Upper lobe of left lung (tissue), 6 donors: ENCODE measurements around the gene BCAT1. TPM values are rescaled to one million over a fixed set of nuclear protein-coding genes. Genes with fewer than 3 reads are reported as not detected.
A peak's percentile ranks its signal among the peaks of the same experiment; 100 is the strongest.

Source experiments
- ATAC-seq, 2 donors: fragments of 200-7000 bp; cut with Tn5 transposase; one replicate each; pipeline ENCODE4 v1.9.1; 2022; ENCODE audit warnings: mild to moderate bottlenecking in 2 of 2, moderate library complexity in 2 of 2; ENCODE audit not compliant: low FRiP score in 2 of 2
- DNase-seq, 2 donors: peaks; one replicate each; pipeline ENCODE4 v3.0.0-alpha.2; 2019 to 2020
- H3K27ac ChIP-seq, 4 donors: fragments of 200-600 bp; sonication (generic); one replicate each; pipeline ENCODE4 v1.5.1; 2016 to 2019
- H3K27me3 ChIP-seq, 4 donors: fragments of 200-600 bp; sonication (generic); one replicate each; pipeline ENCODE4 v1.5.1; 2017 to 2019
- H3K36me3 ChIP-seq, 4 donors: fragments of 200-600 bp; sonication (generic); one replicate each; pipeline ENCODE4 v1.5.1; 2016 to 2019
- H3K4me1 ChIP-seq, 4 donors: fragments of 200-600 bp; sonication (generic); one replicate each; pipeline ENCODE4 v1.5.1; 2018 to 2019
- H3K4me3 ChIP-seq, 4 donors: fragments of 200-600 bp; sonication (generic); one replicate each; pipeline ENCODE4 v1.5.1; 2017 to 2019; ENCODE audit warnings: mild to moderate bottlenecking in 2 of 4, moderate library complexity in 1 of 4
- H3K9me3 ChIP-seq, 4 donors: fragments of 200-600 bp; sonication (generic); one replicate each; pipeline ENCODE4 v1.5.1; 2018 to 2019
- CTCF ChIP-seq, 6 experiments: fragments of 450-650 bp in 4 of 6; fragments of 200-600 bp in 2 of 6; sonication (generic) in 2 of 6; IDR thresholded peaks; one replicate each; pipeline ENCODE4 v1.5.1; 2016 to 2019; ENCODE audit warnings: antibody characterized with exemption in 6 of 6
- EP300 ChIP-seq, 4 donors: sonication (generic); formaldehyde crosslinking; IDR thresholded peaks; one replicate each; pipeline ENCODE4 v1.5.1; 2017; ENCODE audit warnings: antibody characterized with exemption in 4 of 4, control low read depth in 2 of 4
- POLR2A ChIP-seq, 4 donors: fragments of 450-650 bp; IDR thresholded peaks; one replicate each; pipeline ENCODE4 v1.5.1; 2016 to 2017; ENCODE audit warnings: antibody characterized with exemption in 4 of 4, mild to moderate bottlenecking in 2 of 4
- POLR2AphosphoS5 ChIP-seq, 2 donors: sonication (generic); formaldehyde crosslinking; IDR thresholded peaks; one replicate each; pipeline ENCODE4 v1.5.1; 2017; ENCODE audit warnings: antibody characterized with exemption in 2 of 2
- WGBS, 2 donors: methylation state at CpG; one replicate each; pipeline ENCODE4 v1.1.5; 2017 to 2018; 5-methylcytosine and 5-hydroxymethylcytosine counted together
- total RNA-seq, 6 donors: library from RNA; depleted of rRNA in 4 of 6; stranded (reverse); fragments of >200 nt in 4 of 6; gene quantifications; one replicate each; pipeline versions ENCODE4 v1.1.0 to v1.2.1, GENCODE V29; 2016 to 2021
- donor health status: DM: no; HTN: no; CAD: no; lungs with moderate emphysema.
- donor health status: DM: no; HTN: yes; CAD: no; lungs with severe emphysema.

Gene BCAT1
- total RNA-seq, 6 donors from 2014 or later: 52.7 to 145 (median 72.7) TPM

- Histone ChIP-seq H3K4me3 (no peak overlapping the region), H3K27me3 (no peaks in the 10 kb centered on the region), H3K9me3 (no peaks in the 10 kb centered on the region), H3K4me1 (peaks cover 28 to 42% (median 36%) of the 10 kb centered on the region in 4 donors), H3K36me3 (no peaks in the 10 kb centered on the region), H3K27ac (peak overlapping the region in 2 of 4 donors; percentile 29 to 54)
- no peak for DNase-seq
- WGBS, 2 donors: 87 to 95% methylated on average over 3 of the region's 3 CpGs
- ATAC-seq: no peak
- TF ChIP-seq POLR2AphosphoS5 (IDR thresholded peaks at IDR 0.05) (no peak), EP300 (IDR thresholded peaks at IDR 0.05) (no peak), POLR2A (IDR thresholded peaks at IDR 0.05) (no peak), CTCF (IDR thresholded peaks at IDR 0.05) (no peak)
Observed at GRCh38 chr12:24898606-24899005, 50.3 kb downstream of the BCAT1 start.

GRCh38 chr12:24898185-24898584 lies 50.7 kb downstream of the BCAT1 start:
- Histone ChIP-seq H3K27me3 (no peaks in the 10 kb centered on the region), H3K4me1 (peaks cover 24 to 38% (median 31%) of the 10 kb centered on the region in 4 donors), H3K9me3 (no peaks in the 10 kb centered on the region), H3K4me3 (no peak overlapping the region), H3K27ac (peak overlapping the region in 1 of 4 donors; percentile 29), H3K36me3 (no peaks in the 10 kb centered on the region)
- WGBS, 2 donors: 29 to 31% methylated on average over 1 of the region's 1 CpG
- TF ChIP-seq EP300 (IDR thresholded peaks at IDR 0.05) (no peak), POLR2A (IDR thresholded peaks at IDR 0.05) (no peak), POLR2AphosphoS5 (IDR thresholded peaks at IDR 0.05) (no peak), CTCF (IDR thresholded peaks at IDR 0.05) (no peak)
- no peak for DNase-seq
- no peak for ATAC-seq

GRCh38 chr12:24896171-24896570 lies 52.7 kb downstream of the BCAT1 start:
- Histone ChIP-seq H3K36me3 (no peaks in the 10 kb centered on the region), H3K9me3 (no peaks in the 10 kb centered on the region), H3K27ac (no peak overlapping the region), H3K27me3 (no peaks in the 10 kb centered on the region), H3K4me1 (peaks cover 12 to 21% (median 16%) of the 10 kb centered on the region in 4 donors), H3K4me3 (no peak overlapping the region)
- TF ChIP-seq EP300 (IDR thresholded peaks at IDR 0.05) (no peak), CTCF (IDR thresholded peaks at IDR 0.05) (no peak), POLR2AphosphoS5 (IDR thresholded peaks at IDR 0.05) (no peak), POLR2A (IDR thresholded peaks at IDR 0.05) (no peak)
- no peak for ATAC-seq
- 82 to 88% methylated on average over 6 of the region's 6 CpGs for WGBS, 2 donors
- DNase-seq: no peak

- WGBS, 2 donors: 59 to 67% methylated on average over 1 of the region's 1 CpG
- Histone ChIP-seq H3K27me3 (no peaks in the 10 kb centered on the region), H3K36me3 (no peaks in the 10 kb centered on the region), H3K9me3 (no peaks in the 10 kb centered on the region), H3K4me3 (no peak overlapping the region), H3K27ac (no peak overlapping the region), H3K4me1 (peaks cover 11 to 19% (median 12%) of the 10 kb centered on the region in 4 donors)
- peak in 1 of 2 donors; percentile 71 for ATAC-seq
- TF ChIP-seq CTCF (IDR thresholded peaks at IDR 0.05) (no peak), POLR2AphosphoS5 (IDR thresholded peaks at IDR 0.05) (no peak), EP300 (IDR thresholded peaks at IDR 0.05) (no peak), POLR2A (IDR thresholded peaks at IDR 0.05) (no peak)
- DNase-seq: no peak
Observed at GRCh38 chr12:24895612-24896011, 53.3 kb downstream of the BCAT1 start.

GRCh38 chr12:24894879-24895278 lies 54.0 kb downstream of the BCAT1 start:
- no peak overlapping the region for H3K27ac ChIP-seq
- DNase-seq: no peak
- H3K4me3 ChIP-seq: no peak overlapping the region
- TF ChIP-seq POLR2A (IDR thresholded peaks at IDR 0.05) (no peak), POLR2AphosphoS5 (IDR thresholded peaks at IDR 0.05) (no peak), EP300 (IDR thresholded peaks at IDR 0.05) (no peak), CTCF (IDR thresholded peaks at IDR 0.05) (no peak)
- no peaks in the 10 kb centered on the region for H3K9me3 ChIP-seq
- peaks cover 6 to 11% (median 10%) of the 10 kb centered on the region in 4 donors for H3K4me1 ChIP-seq
- H3K36me3 ChIP-seq: no peaks in the 10 kb centered on the region
- ATAC-seq: no peak
- 54 to 75% methylated on average over 3 of the region's 3 CpGs for WGBS, 2 donors
- H3K27me3 ChIP-seq: no peaks in the 10 kb centered on the region
